T-helper 1 cell treated with Interleukin-12 subunit alpha and Interleukin-12 subunit beta and Interleukin-4 antibody, amounts not matched to agents 30 μg/mL and 1 μg/mL, for 36 hours (primary cell): ENCODE data around the gene KCTD15.

Source experiments
- H3K27ac Mint-ChIP-seq: one replicate; pipeline ENCODE4 v1.8.0; 2021; ENCODE audit warnings: mild to moderate bottlenecking, mixed read lengths
- H3K27me3 Mint-ChIP-seq: one replicate; pipeline ENCODE4 v1.8.0; 2021; ENCODE audit warnings: low read depth, mixed read lengths
- H3K36me3 Mint-ChIP-seq: one replicate; pipeline ENCODE4 v1.8.0; 2021; ENCODE audit warnings: low read depth, mixed read lengths
- H3K4me1 Mint-ChIP-seq: one replicate; pipeline ENCODE4 v1.8.0; 2021; ENCODE audit warnings: low read depth, mixed read lengths
- H3K4me3 Mint-ChIP-seq: one replicate; pipeline ENCODE4 v1.8.0; 2021; ENCODE audit warnings: mild to moderate bottlenecking, moderate library complexity, mixed read lengths
- H3K9me3 Mint-ChIP-seq: one replicate; pipeline ENCODE4 v1.8.0; 2021; ENCODE audit warnings: mixed read lengths

Gene KCTD15

DNA sequence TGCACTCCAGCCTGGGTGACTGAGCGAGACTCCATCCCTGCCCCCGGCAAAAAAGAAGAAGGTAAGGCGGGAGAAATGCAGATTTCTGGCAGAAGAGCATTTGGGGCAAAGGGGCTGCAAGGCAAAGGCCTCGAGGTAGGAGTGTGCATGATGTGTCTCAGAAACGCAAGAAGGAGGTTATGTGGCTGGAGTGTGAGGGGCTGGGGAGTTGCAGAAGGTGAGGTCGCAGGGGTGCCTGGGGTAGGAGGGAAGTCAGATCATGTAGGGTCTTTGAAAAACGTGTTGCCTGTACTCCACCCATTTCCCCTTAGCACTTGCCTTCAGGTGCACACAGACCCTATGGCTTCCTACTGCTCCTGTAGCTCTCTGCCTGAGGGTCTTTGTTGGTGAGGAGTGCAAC, 29.9 kb downstream of the KCTD15 start:
- Mint-ChIP-seq H3K27ac (no peak overlapping the region), H3K4me3 (no peak overlapping the region), H3K36me3 (no peaks in the 10 kb centered on the region), H3K4me1 (peaks cover 12% of the 10 kb centered on the region), H3K9me3 (no peaks in the 10 kb centered on the region), H3K27me3 (peaks cover 4% of the 10 kb centered on the region)

DNA sequence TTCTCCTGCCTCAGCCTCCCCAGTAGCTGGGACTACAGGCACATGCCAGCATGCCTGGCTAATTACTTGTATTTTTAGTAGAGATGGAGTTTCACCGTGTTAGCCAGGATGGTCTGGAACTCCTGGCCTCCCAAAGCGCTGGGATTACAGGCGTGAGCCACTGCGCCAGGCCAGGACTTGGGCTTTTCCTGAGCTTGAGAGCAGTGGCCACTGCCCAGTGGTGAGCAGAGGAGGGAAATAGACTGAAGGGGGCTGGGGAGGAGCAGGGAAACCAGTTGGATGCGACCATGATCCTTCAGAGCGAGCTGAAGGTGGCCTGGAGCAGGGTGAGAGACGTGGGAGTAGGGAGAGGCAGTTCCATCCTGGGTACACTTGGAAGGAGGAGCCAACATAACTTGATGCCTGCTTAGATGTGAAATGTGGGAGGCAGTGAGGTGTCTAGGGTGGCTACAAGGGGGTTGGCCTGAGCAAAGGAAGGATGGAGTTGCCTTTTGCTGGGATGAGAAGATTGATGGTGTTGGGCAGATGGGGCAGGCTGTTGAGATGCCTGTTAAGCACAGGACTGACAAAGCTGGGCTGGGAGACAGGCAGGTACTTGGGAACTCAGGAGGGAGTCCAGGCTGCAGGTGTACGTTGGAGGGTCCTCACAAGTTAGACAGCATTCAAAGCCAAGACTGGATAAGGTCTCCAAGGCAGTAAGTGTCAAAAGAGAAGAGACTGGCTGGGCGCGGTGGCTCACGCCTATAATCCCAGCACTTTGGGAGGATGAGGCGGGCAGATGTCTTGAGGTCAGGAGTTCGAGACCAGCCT, 31.8 kb downstream of the KCTD15 start:
- Mint-ChIP-seq H3K27ac (no peak overlapping the region), H3K36me3 (no peaks in the 10 kb centered on the region), H3K4me1 (no peaks in the 10 kb centered on the region), H3K27me3 (peaks cover 4% of the 10 kb centered on the region), H3K9me3 (no peaks in the 10 kb centered on the region), H3K4me3 (no peak overlapping the region)

DNA sequence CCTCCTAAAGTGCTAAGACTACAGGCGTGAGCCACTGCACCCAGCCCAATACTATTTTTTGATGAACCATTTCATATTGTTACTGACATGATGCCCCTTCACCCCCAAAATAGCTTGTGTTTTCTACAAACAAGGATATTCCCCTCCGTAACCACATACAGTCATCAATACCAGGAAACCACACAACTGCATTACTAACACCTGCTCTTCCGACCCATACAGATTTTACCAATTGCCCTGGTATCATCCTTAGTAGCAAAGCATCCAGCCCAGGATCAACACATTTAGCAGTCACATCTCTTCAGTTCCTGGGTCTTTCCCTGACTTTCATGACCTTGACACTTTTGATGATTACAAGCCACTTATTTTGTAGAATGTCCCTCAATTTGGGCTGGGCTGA, 33.6 kb downstream of the KCTD15 start:
- no peaks in the 10 kb centered on the region for H3K4me1 Mint-ChIP-seq
- H3K9me3 Mint-ChIP-seq = no peaks in the 10 kb centered on the region
- no peak overlapping the region for H3K27ac Mint-ChIP-seq
- peaks cover 15% of the 10 kb centered on the region for H3K27me3 Mint-ChIP-seq
- H3K36me3 Mint-ChIP-seq = no peaks in the 10 kb centered on the region
- H3K4me3 Mint-ChIP-seq = no peak overlapping the region

DNA sequence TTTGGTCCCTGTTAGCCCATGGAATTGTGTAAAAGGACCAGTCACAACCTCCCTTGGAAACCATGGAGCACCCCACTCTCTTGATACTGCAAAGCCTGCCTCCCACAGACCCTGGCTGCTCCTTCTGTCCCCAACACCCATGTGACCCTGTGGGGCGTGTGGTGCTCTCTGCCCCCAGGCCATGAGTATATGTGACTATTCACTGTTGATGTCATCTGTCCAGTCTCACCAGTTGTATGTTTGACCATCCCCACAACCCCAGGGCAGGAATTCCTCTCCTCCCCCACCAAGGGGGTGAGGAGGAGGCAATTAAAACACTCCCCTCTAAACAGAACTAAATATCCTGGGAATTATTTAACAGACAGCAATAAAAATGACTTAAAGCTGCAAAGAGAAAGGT, 35.2 kb downstream of the KCTD15 start:
- Mint-ChIP-seq H3K27ac (no peak overlapping the region), H3K4me1 (no peaks in the 10 kb centered on the region), H3K27me3 (peaks cover 15% of the 10 kb centered on the region), H3K9me3 (no peaks in the 10 kb centered on the region), H3K4me3 (no peak overlapping the region), H3K36me3 (no peaks in the 10 kb centered on the region)

DNA sequence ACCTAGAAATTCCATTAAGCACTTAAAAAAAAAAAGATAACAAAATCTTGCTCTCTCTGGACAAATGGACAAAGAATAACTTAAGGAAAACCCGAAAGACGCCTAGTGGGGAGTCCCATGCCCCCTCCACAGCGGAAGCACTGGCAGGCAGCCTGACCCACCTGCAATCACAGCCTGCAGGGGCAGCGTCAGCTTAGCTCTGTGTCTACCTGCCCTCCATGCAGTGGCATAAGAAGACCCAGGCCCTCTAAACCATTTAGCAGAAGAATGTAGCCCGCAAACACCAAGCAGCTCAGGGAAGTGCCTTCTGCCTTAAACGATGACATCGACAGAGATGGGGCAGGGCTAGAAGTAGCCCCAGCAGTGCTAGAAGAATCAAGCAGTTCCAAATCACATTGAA, 36.0 kb downstream of the KCTD15 start:
- Mint-ChIP-seq H3K4me3 (no peak overlapping the region), H3K27ac (no peak overlapping the region), H3K27me3 (peaks cover 20% of the 10 kb centered on the region), H3K4me1 (no peaks in the 10 kb centered on the region), H3K9me3 (no peaks in the 10 kb centered on the region), H3K36me3 (no peaks in the 10 kb centered on the region)

DNA sequence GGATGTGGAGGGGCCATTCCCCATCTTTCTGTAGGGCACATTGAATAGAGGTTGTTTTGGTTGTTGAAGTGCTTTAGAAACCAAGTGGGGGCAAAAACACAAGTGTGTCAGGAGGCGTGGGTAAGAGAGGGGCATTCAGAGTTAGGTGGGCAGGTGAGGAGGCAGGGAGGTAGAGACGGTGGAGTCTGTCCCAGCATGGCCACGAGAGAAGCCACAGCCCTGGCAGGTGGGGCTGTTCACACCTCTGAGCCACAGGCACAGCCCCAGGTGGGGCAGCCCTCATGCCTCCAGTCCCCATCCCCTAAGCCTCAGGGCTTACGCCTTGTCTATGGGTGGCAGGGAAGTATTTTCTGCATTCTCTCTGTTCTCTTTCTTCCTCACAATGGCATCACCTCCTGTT, 43.7 kb downstream of the KCTD15 start:
- peaks cover 16% of the 10 kb centered on the region for H3K27me3 Mint-ChIP-seq
- H3K9me3 Mint-ChIP-seq = no peaks in the 10 kb centered on the region
- H3K36me3 Mint-ChIP-seq = no peaks in the 10 kb centered on the region
- H3K4me1 Mint-ChIP-seq = no peaks in the 10 kb centered on the region
- no peak overlapping the region for H3K27ac Mint-ChIP-seq
- no peak overlapping the region for H3K4me3 Mint-ChIP-seq

DNA sequence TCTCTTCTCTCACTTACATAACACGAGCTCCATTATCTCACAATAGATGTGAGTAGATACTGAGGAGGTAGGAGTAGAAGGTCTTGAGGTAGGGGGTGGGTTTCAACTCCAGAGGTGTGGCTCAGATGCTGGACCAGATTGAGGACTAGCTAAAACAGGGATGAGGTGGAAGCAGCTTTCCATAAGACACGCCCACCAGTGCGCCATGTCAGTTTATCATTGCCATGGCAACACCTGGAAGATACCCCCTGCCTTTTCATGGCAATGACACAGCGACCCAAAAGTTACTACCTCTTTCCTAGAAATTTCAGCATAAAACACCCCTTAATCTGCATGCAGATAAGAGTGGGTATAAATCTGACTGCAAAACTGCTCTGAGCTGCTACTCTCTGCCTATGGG, 44.1 kb downstream of the KCTD15 start:
- Mint-ChIP-seq H3K4me3 (no peak overlapping the region), H3K9me3 (no peaks in the 10 kb centered on the region), H3K27ac (no peak overlapping the region), H3K27me3 (peaks cover 16% of the 10 kb centered on the region), H3K36me3 (no peaks in the 10 kb centered on the region), H3K4me1 (no peaks in the 10 kb centered on the region)

DNA sequence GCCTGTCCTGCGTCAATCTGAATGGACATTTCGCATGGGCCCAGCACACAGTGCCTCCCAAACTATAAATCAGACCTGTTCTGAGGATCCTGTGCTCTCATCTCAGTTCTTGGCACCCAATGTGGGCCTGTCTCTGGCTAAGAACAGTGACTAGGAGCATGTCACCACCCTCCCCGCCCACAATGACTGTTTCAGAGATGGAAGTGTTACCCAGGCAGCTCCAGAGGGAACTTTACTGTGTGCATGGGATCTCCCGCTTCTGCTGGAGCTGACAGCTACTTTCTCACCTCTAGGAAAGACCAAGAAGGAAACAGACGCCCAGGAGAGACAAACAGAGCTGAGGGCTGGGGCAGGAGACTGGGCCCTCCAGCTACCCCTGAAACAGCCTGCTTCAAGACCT, 45.0 kb downstream of the KCTD15 start:
- Mint-ChIP-seq H3K9me3 (no peaks in the 10 kb centered on the region), H3K27me3 (peaks cover 16% of the 10 kb centered on the region), H3K4me3 (no peak overlapping the region), H3K4me1 (no peaks in the 10 kb centered on the region), H3K27ac (no peak overlapping the region), H3K36me3 (no peaks in the 10 kb centered on the region)

DNA sequence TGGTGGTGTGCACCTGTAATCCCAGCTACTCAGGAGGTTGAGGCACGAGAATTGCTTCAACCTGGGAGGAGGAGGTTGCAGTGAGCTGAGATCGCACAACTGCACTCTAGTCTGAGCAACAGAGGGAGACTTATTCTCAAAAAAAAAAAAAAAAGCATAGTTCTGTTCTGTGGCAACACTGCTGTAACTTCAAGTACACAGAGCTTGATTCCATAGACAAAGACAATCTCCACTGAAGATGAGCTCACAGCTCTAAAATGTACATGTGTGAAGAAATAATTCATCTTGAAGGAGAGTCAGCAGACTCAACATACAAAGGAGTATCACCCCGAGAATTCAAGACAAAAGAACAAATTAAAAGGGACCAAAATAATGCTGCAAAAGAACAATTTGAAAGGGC, 47.8 kb downstream of the KCTD15 start:
- H3K27me3 Mint-ChIP-seq = peaks cover 10% of the 10 kb centered on the region
- no peaks in the 10 kb centered on the region for H3K36me3 Mint-ChIP-seq
- no peak overlapping the region for H3K27ac Mint-ChIP-seq
- H3K4me3 Mint-ChIP-seq = no peak overlapping the region
- H3K9me3 Mint-ChIP-seq = no peaks in the 10 kb centered on the region
- no peaks in the 10 kb centered on the region for H3K4me1 Mint-ChIP-seq

DNA sequence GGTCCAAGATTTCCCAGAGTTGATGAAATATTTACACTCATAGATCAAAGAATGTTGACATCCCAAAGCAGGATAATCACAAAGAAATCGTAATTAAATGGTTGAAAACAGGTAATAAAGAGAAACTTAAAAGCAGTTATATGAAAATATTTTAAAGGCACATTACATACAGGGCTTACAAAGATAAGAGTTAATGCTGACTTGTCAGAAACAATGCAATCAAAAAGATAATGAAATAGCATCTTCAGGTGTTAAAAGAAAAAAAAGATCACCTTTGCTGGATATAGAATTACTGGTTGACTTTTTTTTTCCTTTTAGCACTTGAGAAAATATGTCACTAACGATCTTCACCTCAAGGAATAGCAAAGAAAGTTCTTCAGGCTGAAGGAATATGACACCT, 48.8 kb downstream of the KCTD15 start:
- Mint-ChIP-seq H3K9me3 (no peaks in the 10 kb centered on the region), H3K36me3 (no peaks in the 10 kb centered on the region), H3K4me3 (no peak overlapping the region), H3K27ac (no peak overlapping the region), H3K4me1 (no peaks in the 10 kb centered on the region), H3K27me3 (peaks cover 10% of the 10 kb centered on the region)

DNA sequence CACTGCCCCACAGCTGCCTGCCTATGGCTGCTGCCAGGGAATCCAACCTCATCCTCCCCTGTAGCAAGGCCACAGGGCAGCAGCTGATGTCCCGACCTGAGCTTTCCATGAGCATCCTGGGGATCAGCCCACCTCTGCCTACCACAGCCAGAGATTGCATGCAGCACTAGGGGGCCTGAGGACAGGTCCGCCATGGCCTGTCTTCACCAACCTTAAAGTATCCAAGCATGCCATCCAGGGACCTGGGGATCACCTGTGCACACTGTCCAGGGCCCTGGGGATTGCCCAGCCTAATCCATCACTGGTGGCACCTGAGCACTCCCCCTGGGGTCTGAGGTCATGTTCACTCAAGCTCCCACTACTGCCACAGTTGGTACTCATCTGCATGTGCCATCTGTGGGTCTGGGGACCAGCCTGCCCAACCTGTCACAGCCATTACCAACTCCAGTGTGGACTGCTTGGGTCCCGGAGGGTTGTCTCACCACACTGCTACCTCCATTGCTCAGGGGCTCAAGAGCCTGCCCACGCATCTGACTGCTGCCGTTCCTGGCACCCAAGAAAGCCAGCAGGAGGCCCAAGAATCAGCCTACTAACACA, 53.0 kb downstream of the KCTD15 start:
- Mint-ChIP-seq H3K4me1 (no peaks in the 10 kb centered on the region), H3K4me3 (no peak overlapping the region), H3K36me3 (no peaks in the 10 kb centered on the region), H3K27me3 (peaks cover 8% of the 10 kb centered on the region), H3K9me3 (no peaks in the 10 kb centered on the region), H3K27ac (no peak overlapping the region)

DNA sequence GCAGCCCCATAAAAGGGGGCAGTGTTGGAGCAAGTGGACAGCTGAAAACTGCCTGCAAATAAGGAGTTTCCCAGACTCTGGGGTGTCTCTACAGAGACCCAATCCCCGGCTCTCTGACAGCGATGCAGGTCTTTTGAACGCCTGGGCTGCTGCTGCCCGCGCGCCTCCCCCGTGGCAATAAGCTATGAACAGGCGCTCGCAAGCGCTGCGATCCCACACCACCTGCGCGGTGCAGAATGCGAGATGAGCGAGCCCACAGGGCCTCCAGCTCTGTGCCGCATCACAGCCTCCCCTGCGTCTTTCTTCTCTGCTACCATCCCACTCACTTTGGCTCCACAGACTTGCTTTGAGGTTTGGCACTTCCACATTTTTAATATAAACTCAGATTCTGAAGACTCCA, 62.3 kb downstream of the KCTD15 start:
- Mint-ChIP-seq H3K4me1 (no peaks in the 10 kb centered on the region), H3K27ac (no peak overlapping the region), H3K27me3 (no peaks in the 10 kb centered on the region), H3K4me3 (no peak overlapping the region), H3K9me3 (no peaks in the 10 kb centered on the region), H3K36me3 (no peaks in the 10 kb centered on the region)

DNA sequence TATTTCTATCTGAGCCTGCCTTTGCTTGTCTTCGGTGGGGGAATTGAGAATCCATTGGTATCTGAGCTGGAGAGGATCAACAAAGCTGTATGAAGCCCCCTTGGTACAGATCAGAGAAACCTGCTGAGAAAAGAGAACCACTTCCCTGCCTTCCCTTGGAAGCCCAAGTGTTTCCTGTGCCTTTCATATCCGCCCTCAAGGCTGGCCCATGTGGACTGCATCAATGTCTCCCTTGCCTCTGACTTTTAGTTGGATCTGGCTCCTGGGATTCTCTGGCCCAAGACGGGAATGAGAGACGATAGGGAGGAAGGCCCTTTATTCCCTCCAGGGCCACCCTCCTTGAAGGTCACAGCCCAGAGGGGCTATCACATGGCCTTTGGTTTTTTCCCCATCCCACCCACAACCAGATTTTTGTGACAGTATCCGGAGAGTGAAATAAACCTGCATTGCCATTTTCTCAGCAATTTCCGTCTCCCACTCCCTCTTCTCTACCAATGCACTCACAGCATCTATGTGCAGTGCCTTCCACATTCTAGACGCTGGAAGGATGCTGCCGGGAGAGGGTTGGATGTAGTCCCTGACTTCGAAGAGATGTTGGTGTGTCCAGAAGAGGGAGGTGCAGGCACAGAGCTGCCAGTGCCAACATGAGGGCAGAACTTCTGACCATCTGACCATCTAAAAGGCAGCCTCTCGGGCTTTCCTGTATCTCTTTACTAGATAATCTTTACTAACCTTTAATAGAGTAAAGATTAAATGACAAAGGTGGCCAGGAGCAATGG, 63.8 kb downstream of the KCTD15 start:
- Mint-ChIP-seq H3K9me3 (no peaks in the 10 kb centered on the region), H3K4me3 (no peak overlapping the region), H3K27me3 (no peaks in the 10 kb centered on the region), H3K4me1 (no peaks in the 10 kb centered on the region), H3K36me3 (no peaks in the 10 kb centered on the region), H3K27ac (no peak overlapping the region)

DNA sequence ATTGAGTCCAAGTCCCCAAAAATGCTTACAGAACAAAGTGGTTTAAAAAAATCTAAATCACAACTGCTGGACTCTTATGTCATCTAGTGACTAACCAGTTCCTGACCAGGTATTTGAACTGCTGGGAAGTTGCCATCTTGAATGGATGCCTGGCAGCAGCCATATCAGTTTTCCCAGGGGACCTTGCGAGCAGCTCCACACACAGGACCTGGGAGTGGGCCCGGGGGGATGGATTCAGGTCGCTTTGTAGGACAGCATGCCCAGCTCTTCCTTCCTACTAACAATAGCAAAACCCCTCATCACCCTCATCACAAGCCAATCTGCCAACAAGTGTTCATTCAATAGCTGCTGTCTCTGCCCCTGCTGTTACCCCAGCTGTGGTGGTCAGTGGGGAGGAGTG, 65.3 kb downstream of the KCTD15 start:
- Mint-ChIP-seq H3K36me3 (no peaks in the 10 kb centered on the region), H3K27me3 (no peaks in the 10 kb centered on the region), H3K27ac (no peak overlapping the region), H3K4me1 (no peaks in the 10 kb centered on the region), H3K9me3 (no peaks in the 10 kb centered on the region), H3K4me3 (no peak overlapping the region)

DNA sequence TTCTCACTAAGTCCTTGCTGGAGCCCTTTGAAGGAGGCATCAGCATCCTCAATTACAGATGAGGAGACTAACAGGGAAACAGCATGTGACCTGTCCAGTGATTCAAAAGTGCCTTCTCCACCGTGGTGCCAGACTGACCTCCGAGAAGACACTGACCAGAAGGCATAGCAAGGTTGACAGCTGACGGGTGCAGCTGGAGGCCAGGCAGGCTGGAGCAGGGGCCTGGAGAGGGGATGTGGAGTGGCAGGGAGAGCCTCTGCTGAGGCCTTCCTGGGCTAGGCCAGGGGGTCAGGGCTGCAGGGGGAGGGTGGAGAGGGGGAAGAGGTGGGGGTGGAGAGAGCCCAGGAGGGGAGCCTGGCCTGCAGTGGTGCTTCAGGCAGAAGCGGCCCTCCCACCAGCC, 66.3 kb downstream of the KCTD15 start:
- H3K4me3 Mint-ChIP-seq = no peak overlapping the region
- H3K4me1 Mint-ChIP-seq = no peaks in the 10 kb centered on the region
- H3K9me3 Mint-ChIP-seq = no peaks in the 10 kb centered on the region
- no peaks in the 10 kb centered on the region for H3K36me3 Mint-ChIP-seq
- no peaks in the 10 kb centered on the region for H3K27me3 Mint-ChIP-seq
- H3K27ac Mint-ChIP-seq = no peak overlapping the region
